GM18519 (cell line): ENCODE data around the gene ADAMTS2.

ENCODE experiments used
- ATAC-seq: cut with Tn5 transposase; IDR thresholded peaks from one replicate; pipeline ENCODE4 v1.9.1; 2021; ENCODE audit warnings: mild to moderate bottlenecking, moderate library complexity; ENCODE audit not compliant: unreplicated experiment, low FRiP score

ADAMTS2 gene

GRCh38 chr5:179373101-179373934, 28.1 kb upstream of the ADAMTS2 start:
- no peak for ATAC-seq

DNA sequence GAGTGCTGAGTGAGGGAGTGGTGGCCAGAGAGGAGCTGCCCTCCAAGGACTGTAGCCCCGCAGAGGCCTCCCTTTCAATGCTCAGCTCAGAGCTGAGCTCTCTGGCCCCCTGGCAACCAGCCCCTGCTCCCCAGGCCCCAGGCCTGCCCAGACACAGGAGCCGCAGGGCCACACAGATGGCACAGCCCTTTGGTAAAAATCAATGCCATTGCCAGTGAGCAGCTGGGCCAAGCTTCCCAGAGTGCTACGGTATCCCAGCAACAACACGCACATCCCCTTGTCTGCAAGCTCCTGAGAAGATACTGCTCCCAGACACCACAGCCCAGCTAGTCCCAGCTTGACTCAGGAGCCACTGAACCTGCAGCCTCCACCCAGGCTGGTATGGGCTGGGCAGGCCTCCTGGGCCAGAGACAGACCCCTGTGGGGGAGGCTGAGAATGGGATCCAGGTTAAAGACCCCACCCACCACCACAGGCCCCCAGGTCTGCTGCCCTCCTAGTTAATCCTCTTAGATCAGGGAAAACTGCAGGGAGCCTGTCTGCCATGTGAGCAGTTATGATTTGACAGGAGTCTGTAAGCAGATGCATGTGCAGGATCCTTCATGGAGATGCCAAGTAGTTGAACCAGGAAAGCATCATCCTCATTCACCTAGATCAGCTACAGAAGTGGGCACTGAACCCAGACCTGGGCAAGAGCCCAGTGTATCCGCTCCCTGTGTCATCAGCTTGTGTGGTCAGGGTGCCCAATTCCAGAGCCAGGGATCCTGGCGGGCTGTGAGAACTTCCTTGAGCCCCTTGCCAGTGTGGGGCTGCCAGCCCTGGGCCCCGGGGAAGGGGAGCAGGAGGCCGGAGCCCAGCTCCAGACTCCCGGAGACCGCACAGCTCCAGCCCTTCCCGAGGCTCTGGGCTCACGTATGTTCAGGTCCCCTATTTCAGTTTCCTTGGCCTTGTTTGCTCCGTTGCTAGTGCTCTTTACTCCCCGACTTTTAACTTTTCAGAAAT, 26.7 kb upstream of the ADAMTS2 start:
- no peak for ATAC-seq

- no peak for ATAC-seq
Observed at GRCh38 chr5:179371121-179371510, 25.9 kb upstream of the ADAMTS2 start.

- no peak for ATAC-seq
Observed at GRCh38 chr5:179370490-179371120, 25.3 kb upstream of the ADAMTS2 start.

- no peak for ATAC-seq
Observed at GRCh38 chr5:179369530-179369884, 24.2 kb upstream of the ADAMTS2 start.

DNA sequence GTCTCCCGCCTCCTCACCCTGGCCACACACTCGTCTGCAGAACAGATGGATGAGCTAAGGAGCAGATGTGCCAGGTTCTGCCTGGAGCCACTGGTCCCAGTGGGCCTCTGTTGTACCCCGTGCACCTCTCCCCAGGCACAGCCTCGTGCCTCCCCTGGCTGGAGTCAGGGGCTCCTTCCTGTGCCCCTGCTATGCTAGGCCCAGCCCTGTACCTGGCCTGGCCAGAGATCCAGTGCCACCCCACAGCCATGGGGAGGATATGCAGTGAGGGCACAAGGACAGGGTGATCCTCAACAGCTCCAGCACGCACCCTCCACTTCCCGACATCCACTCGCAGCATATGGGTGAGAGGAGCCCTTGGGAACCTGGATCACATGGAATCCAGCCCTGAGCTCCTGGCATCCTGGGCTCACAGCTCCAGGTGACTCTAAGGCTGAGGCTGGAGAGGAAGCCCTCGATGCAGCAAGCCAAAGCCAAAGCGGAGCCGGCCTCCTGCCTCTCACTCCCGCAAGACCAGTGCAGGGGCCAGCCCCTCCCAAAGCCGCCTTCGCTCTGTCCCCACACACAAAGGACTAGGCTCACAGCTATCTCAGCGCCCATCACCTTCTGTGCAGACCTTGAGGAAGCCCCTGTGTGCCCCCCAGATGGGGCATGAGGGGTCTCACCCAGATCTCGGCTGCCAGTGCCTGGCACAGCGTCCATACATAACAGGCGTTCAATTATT, 23.7 kb upstream of the ADAMTS2 start:
- ATAC-seq, result no peak

GRCh38 chr5:179368126-179368805, 23.0 kb upstream of the ADAMTS2 start:
- no peak for ATAC-seq

DNA sequence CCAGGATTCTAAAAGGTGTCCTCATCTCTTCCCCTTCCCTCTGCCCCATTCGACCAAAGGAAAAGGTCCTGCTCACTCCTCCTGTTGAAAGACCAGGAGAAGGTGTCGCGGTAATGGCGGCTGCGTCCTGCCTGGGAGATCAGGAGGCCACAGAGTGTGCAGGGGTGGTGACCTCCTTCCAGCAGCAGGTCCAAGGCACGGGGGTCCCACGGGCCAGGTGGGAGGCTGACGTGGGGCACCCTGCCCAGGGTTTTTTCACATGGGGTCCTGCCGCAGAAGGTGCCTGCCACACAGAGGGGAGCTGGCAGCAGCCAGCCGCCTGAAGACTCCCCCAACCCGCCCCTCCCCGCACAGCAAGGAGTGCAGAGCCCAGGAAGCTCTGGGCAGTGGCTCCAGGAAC, 22.2 kb upstream of the ADAMTS2 start:
- ATAC-seq, result no peak

GRCh38 chr5:179362355-179362754, 17.1 kb upstream of the ADAMTS2 start:
- no peak for ATAC-seq

DNA sequence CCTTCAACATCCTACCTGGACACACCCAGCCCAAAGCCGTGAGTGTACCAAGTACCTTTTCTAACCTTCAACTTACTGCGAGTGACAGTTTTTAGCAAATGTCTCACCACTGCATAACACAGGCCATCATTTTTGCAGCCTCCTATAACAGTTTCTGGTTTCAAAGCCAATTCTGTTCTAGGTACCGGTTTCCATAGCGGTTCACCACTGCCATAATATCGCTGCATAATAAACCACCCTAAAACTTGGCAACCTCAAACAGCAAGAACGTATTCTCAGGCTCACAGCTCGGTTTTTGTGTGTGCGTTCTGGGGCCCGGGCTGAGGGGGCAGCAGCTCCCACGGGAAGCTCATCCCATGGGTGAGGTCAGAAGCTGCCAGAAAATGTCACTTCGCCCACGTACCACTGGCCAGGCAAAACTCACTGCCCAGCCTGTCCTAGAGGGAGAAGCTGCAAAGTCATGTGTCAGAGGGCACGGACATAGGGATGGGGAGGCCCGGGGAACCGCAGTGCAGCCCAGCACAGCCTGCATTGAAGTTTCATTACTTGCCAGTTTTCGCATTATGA, 15.9 kb upstream of the ADAMTS2 start:
- ATAC-seq, result no peak

- no peak for ATAC-seq
Observed at GRCh38 chr5:179357031-179357430, 11.8 kb upstream of the ADAMTS2 start.

DNA sequence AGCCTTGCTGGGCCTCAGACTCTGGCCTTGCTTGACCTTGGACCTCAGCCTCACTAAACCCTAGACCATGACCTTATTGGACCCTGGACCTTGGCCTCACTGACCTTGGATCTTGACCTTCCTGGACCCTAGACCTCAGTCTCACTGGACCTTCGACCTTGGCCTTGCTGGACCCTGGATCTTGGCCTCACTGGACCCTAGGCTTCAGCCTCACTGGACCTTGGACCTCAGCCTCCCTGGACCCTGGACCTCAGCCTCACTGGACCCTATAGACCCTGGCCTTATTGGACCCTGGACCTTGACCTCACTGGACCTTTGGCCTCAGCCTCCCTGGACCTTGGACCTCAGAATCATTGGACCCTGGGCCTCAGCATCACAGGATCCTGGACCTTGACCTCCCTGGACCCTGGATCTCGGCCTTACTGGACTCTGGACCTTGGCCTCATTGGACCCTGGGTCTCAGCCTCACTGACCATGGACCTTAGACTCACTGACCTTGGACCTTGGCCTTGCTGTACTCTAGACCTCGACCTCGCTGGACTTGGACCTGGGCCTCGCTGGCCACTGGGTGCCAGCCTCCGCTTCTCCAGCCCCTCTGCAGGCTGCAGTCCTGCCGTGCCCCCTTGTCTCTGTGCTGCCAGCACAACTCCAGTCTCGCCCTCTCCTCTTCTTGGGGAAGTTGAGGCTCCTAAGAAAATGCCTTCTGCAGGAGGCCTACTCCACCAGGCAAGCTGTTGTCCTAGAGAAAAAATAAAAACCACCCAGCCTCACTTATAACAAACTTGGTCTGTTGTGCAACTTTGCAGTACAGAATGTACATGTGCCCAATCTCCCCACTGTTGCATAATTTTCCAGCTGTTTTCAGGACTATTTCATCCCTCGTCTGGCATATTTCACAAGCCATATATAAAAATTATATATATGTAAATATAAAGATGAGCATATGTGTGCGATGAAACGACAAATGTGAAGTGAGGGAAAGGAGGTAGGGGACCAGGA, 11.0 kb upstream of the ADAMTS2 start:
- ATAC-seq, result no peak

GRCh38 chr5:179354305-179354882, 9.1 kb upstream of the ADAMTS2 start:
- ATAC-seq, result no peak

DNA sequence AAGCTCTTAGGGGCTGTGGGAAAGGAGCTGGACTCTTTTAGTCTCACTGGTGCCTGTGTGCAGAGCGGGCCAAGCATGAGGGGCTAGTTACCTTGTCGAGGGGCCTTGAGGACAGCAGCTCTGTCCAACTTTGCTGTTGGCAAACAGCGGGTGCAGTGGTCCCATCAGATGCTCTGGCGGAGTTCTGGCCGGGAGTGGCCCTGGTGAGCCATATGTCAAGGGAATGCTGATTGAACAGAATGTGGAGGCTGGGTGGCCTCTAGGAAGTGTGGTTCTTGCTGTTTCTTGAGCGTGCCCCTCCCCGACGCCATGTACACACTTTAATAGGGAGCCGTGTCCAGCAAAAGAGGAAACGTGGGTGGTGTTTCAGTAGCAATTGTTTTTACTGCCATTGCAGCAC, 3.6 kb upstream of the ADAMTS2 start:
- ATAC-seq, result no peak

GRCh38 chr5:179348011-179348530, 2.8 kb upstream of the ADAMTS2 start:
- no peak for ATAC-seq

DNA sequence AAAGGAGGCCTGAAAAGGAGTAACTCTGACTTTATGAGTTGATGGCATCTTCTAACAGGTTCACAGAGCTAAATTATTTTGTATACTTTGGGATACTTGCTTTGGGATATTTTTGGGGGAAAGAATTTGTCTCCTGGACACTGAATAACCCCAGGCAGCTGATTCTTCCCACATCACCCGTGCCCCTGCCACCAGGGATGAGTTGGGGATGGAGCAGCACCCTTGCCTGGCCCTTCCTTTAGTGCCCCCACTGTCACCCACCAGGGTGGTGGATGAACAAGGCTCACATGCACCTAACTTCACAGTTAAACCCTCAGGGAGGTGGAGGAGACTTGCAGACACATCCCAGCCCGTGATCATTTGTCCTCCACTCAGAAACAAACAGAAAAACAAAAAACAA, 2.3 kb upstream of the ADAMTS2 start:
- no peak for ATAC-seq

GRCh38 chr5:179346875-179347274, 1.6 kb upstream of the ADAMTS2 start:
- no peak for ATAC-seq

DNA sequence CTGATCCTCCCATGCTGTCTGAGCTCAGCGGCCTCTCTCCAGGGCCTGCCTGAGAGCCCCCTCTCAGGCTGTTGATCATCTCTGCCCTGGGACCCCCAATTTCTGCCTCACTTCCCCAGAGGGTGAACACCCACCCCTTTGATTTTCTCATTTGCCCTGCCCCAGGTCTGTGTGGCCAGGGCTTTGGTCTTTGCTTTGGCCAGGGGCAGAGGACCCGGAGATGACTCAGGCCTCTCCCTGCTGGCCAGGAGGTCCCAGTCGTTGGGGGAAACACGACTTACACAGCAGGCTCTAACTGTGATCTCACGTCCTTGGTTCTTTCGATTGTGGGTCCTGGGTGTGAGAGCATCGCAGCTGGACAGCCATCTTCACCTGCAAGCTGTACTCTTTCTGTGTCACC, 1.1 kb upstream of the ADAMTS2 start:
- ATAC-seq, result no peak
